SK-N-SH (cell line): ENCODE measurements around the gene ROS1. TPM values are rescaled to one million over a fixed set of nuclear protein-coding genes. Genes with fewer than 3 reads are reported as not detected.

ENCODE experiments used
- CTCF ChIA-PET: fragments of 300-600, 350-600 bp; formaldehyde crosslinking; extraction: SDS; loops from one replicate; lab custom pipeline; 2021; lab: Yijun Ruan, JAX
- POLR2A ChIA-PET: fragments of 350-600 bp; sonication (Branson Sonifier 250); formaldehyde crosslinking; extraction: SDS; loops from one replicate; lab custom pipeline; 2020; ENCODE audit warnings: antibody characterized with exemption, inconsistent platforms; lab: Yijun Ruan, JAX
- DNase-seq: peaks from one replicate; pipeline ENCODE4 v3.0.0; 2012
- H2AFZ ChIP-seq: fragments of 200-600 bp; sonication (generic); 2 replicates; pipeline ENCODE4 v1.8.1; 2016; ENCODE audit warnings: antibody characterized with exemption, mild to moderate bottlenecking, low read depth
- H3F3A ChIP-seq: fragments of 200-600 bp; sonication (generic); replicated peaks from 2 replicates; pipeline ENCODE3; 2016; ENCODE audit warnings: antibody characterized with exemption, mild to moderate bottlenecking; ENCODE audit not compliant: insufficient read depth
- H3K27ac ChIP-seq, 2 experiments: fragments of 200-500 bp in 1 of 2; fragments of 200-600 bp in 1 of 2; sonication (Bioruptor generic) in 1 of 2; sonication (generic), shearing (Covaris generic) in 1 of 2; 2 replicates each; pipeline versions ENCODE4 v1.5.1 to v1.6.1; 2014 to 2016; ENCODE audit warnings: low read depth in 2 of 2, inconsistent platforms in 1 of 2, low read length in 1 of 2, mild to moderate bottlenecking in 1 of 2, mixed read lengths in 1 of 2
- H3K27me3 ChIP-seq: fragments of 200-600 bp; sonication (generic), shearing (Covaris generic); 2 replicates; pipeline ENCODE4 v1.6.1; 2016; ENCODE audit warnings: mixed run types; ENCODE audit not compliant: insufficient read depth
- H3K36me3 ChIP-seq, 2 experiments: fragments of 200-500 bp in 1 of 2; fragments of 200-600 bp in 1 of 2; sonication (Bioruptor generic) in 1 of 2; sonication (generic) in 1 of 2; replicated peaks in 1 of 2; 2 replicates each; pipeline versions ENCODE3 to v1.5.1; 2014 to 2016; ENCODE audit warnings: low read length in 1 of 2, mild to moderate bottlenecking in 1 of 2; ENCODE audit not compliant: insufficient read depth in 2 of 2, control insufficient read depth in 1 of 2
- H3K4me1 ChIP-seq, 2 experiments: fragments of 200-500 bp in 1 of 2; fragments of 200-600 bp in 1 of 2; sonication (Bioruptor generic) in 1 of 2; sonication (generic), shearing (Covaris generic) in 1 of 2; 2 replicates each; pipeline versions ENCODE4 v1.5.1 to v1.6.1; 2014 to 2016; ENCODE audit warnings: low read depth in 1 of 2, low read length in 1 of 2, mixed run types in 1 of 2; ENCODE audit not compliant: insufficient read depth in 2 of 2, control insufficient read depth in 1 of 2
- H3K4me2 ChIP-seq: fragments of 200-600 bp; sonication (generic), shearing (Covaris generic); 2 replicates; pipeline ENCODE4 v1.6.1; 2017; ENCODE audit warnings: mixed run types
- H3K4me3 ChIP-seq, 2 experiments: fragments of 200-500 bp in 1 of 2; fragments of 200-600 bp in 1 of 2; sonication (Bioruptor generic) in 1 of 2; sonication (generic), shearing (Covaris generic) in 1 of 2; 2 replicates each; pipeline versions ENCODE4 v1.5.1 to v1.8.1; 2014 to 2016; ENCODE audit warnings: low read depth in 2 of 2, inconsistent platforms in 1 of 2, low read length in 1 of 2, mild to moderate bottlenecking in 1 of 2, mixed read lengths in 1 of 2, moderate library complexity in 1 of 2
- H3K79me2 ChIP-seq: fragments of 200-600 bp; sonication (generic); 2 replicates; pipeline ENCODE4 v1.8.1; 2017; ENCODE audit warnings: mild to moderate bottlenecking; ENCODE audit not compliant: insufficient read depth
- H3K9ac ChIP-seq: fragments of 200-600 bp; sonication (generic); 2 replicates; pipeline ENCODE4 v1.6.1; 2017; ENCODE audit warnings: mixed run types
- H3K9me2 ChIP-seq: fragments of 200-600 bp; sonication (generic); 2 replicates; pipeline ENCODE4 v1.6.1; 2017; ENCODE audit warnings: mixed run types
- H3K9me3 ChIP-seq: fragments of 200-600 bp; sonication (generic); 2 replicates; pipeline ENCODE4 v1.6.1; 2017; ENCODE audit warnings: mixed run types, mild to moderate bottlenecking, moderate library complexity
- H4K20me1 ChIP-seq: fragments of 200-600 bp; sonication (generic); 2 replicates; pipeline ENCODE4 v1.6.1; 2017; ENCODE audit warnings: mild to moderate bottlenecking, mixed run types; ENCODE audit not compliant: insufficient read depth
- CTCF ChIP-seq: fragments of 200-600 bp; sonication (generic); IDR thresholded peaks from 2 replicates; pipeline ENCODE4 v1.6.1; 2017; ENCODE audit warnings: antibody characterized with exemption, mild to moderate bottlenecking, moderate library complexity
- RAD21 ChIP-seq: IDR thresholded peaks from 2 replicates; pipeline ENCODE4 v1.6.1; 2012; ENCODE audit warnings: mild to moderate bottlenecking, low read length
- REST ChIP-seq: IDR thresholded peaks from 2 replicates; pipeline ENCODE4 v1.6.1; 2012; ENCODE audit warnings: mild to moderate bottlenecking, low read depth, low read length, moderate library complexity
- SMC3 ChIP-seq: IDR thresholded peaks from 2 replicates; pipeline ENCODE4 v1.6.1; 2012; ENCODE audit warnings: low read depth, low read length, improper control_type of control experiment
- ZBTB33 ChIP-seq: IDR thresholded peaks from 2 replicates; pipeline ENCODE4 v1.4.0; 2012; ENCODE audit warnings: low read depth, borderline replicate concordance
- WGBS: methylation state at CpG from one replicate; pipeline ENCODE4 v1.1.6; 2017; ENCODE audit warnings: low lambda C conversion rate; 5-methylcytosine and 5-hydroxymethylcytosine counted together
- polyA plus RNA-seq, 3 experiments: library from polyadenylated mRNA; depleted of rRNA; stranded (reverse); fragments of >200 nt; gene quantifications; 2 replicates each; pipeline ENCODE4 v1.2.3, GENCODE V29; 2012

ROS1 gene
- polyA plus RNA-seq, 1 of the 3 experiments (the other 2 are of a cell fraction), result 1.8 TPM

GRCh38 chr6:117352466-117353081 is 73.2 kb downstream of the ROS1 start:
- ChIA-PET CTCF (no interaction called here), POLR2A (no interaction called here)
- Histone ChIP-seq H3K27ac (no peak overlapping the region), H3K4me2 (no peak overlapping the region), H3K36me3 (no peaks in the 10 kb centered on the region), H3K9me3 (no peaks in the 10 kb centered on the region), H3K27me3 (no peaks in the 10 kb centered on the region), H3K79me2 (no peaks in the 10 kb centered on the region), H3F3A (no peaks in the 10 kb centered on the region), H3K4me1 (no peaks in the 10 kb centered on the region), H2AFZ (no peak overlapping the region), H3K9me2 (no peaks in the 10 kb centered on the region), H4K20me1 (no peaks in the 10 kb centered on the region), H3K9ac (no peak overlapping the region), H3K4me3 (no peak overlapping the region)
- DNase-seq, result no peak
- TF ChIP-seq ZBTB33, result no peak
- TF ChIP-seq RAD21, result peak; percentile 46
- peak; percentile 63 for TF ChIP-seq CTCF
- 17% methylated on average over 3 of the region's 3 CpGs for WGBS

- TF ChIP-seq SMC3, result no peak
- no peak for TF ChIP-seq REST
- TF ChIP-seq, all 33 proteins: peak for 0
- no peak overlapping the region for H3K9ac ChIP-seq
- POLR2A ChIA-PET, result no interaction called here
- 5% methylated on average over 1 of the region's 1 CpG for WGBS
- no peak for DNase-seq
- no peaks in the 10 kb centered on the region for H3K4me1 ChIP-seq
- no peak overlapping the region for H2AFZ ChIP-seq
- H3K27me3 ChIP-seq, result no peaks in the 10 kb centered on the region
- H3K4me2 ChIP-seq, result no peak overlapping the region
- no peaks in the 10 kb centered on the region for H3K9me2 ChIP-seq
- no peaks in the 10 kb centered on the region for H3K79me2 ChIP-seq
- no peaks in the 10 kb centered on the region for H3K9me3 ChIP-seq
- CTCF ChIA-PET, result interaction anchor here (1.2 kb wide), 1 partner anchor 253 kb away, joined by 3 read pairs; no protein-coding TSS in a partner anchor
- no peaks in the 10 kb centered on the region for H4K20me1 ChIP-seq
- H3F3A ChIP-seq, result no peaks in the 10 kb centered on the region
- no peak overlapping the region for H3K4me3 ChIP-seq
- no peaks in the 10 kb centered on the region for H3K36me3 ChIP-seq
- no peak overlapping the region for H3K27ac ChIP-seq
Measured at GRCh38 chr6:117351521-117351920, 74.2 kb downstream of the ROS1 start.
